HCT116 (cell line): Measurements from ENCODE around the gene AHSP. TPM values are rescaled to one million over a fixed set of nuclear protein-coding genes. Genes with fewer than 3 reads are reported as not detected.

Experiments
- ATAC-seq: fragments of 200-7000 bp; cut with Tn5 transposase; 2 replicates; pipeline ENCODE4 v1.9.1; 2020; ENCODE audit warnings: mild to moderate bottlenecking, moderate library complexity
- BruUV-seq: library from RNA; stranded (reverse); fragments of 400-500 nt; replicated peaks from 2 replicates; lab custom pipeline; 2021; lab: Mats Ljungman, UMichigan
- CTCF ChIA-PET: fragments of 300-600 bp; sonication (Branson Sonifier 250); formaldehyde crosslinking; loops from one replicate; lab custom pipeline; 2021; ENCODE audit warnings: antibody characterized with exemption; lab: Charles Lee
- POLR2A ChIA-PET: fragments of 300-600, 350-600 bp; sonication (Branson Sonifier 250); formaldehyde crosslinking; loops from one replicate; lab custom pipeline; 2021; ENCODE audit warnings: antibody characterized with exemption; lab: Charles Lee
- RAD21 ChIA-PET, 2 experiments: fragments of 300-600 bp; sonication (Branson Sonifier 250); formaldehyde crosslinking; loops; one replicate each; lab custom pipeline; 2023; ENCODE audit warnings: low total read pairs in 2 of 2; ENCODE audit not compliant: uncharacterized antibody in 2 of 2, unreplicated experiment in 2 of 2, low non-redundant PET in 1 of 2; lab: Charles Lee
- DNase-seq: peaks from one replicate; pipeline ENCODE4 v3.0.0-alpha.2; 2010; ENCODE audit warnings: low read depth, low spot score
- H2AFZ ChIP-seq: fragments of 200-600 bp; shearing (Covaris generic), sonication (generic); 2 replicates; pipeline ENCODE4 v1.6.1; 2017; ENCODE audit warnings: low read depth, mixed run types, mixed read lengths, antibody characterized with exemption, low read length; ENCODE audit not compliant: poor library complexity, severe bottlenecking
- H3K27ac ChIP-seq: 2 replicates; pipeline ENCODE4 v1.5.1; 2012; ENCODE audit warnings: low read depth, low read length
- H3K27me3 ChIP-seq: fragments of 200-600 bp; sonication (generic); 2 replicates; pipeline ENCODE4 v1.6.1; 2016; ENCODE audit warnings: mixed run types, low read length, mixed read lengths; ENCODE audit not compliant: insufficient read depth
- H3K36me3 ChIP-seq, 2 experiments: fragments of 200-500 bp in 1 of 2; fragments of 200-600 bp in 1 of 2; sonication (Bioruptor generic) in 1 of 2; sonication (generic) in 1 of 2; 2 replicates each; pipeline versions ENCODE4 v1.5.1 to v1.6.1; 2014 to 2016; ENCODE audit warnings: low read length in 2 of 2, inconsistent platforms in 1 of 2, mixed read lengths in 1 of 2, mixed run types in 1 of 2; ENCODE audit not compliant: insufficient read depth in 2 of 2, control insufficient read depth in 1 of 2
- H3K4me1 ChIP-seq, 2 experiments: fragments of 200-600 bp in 1 of 2; sonication (generic) in 1 of 2; 2 replicates each; pipeline versions ENCODE4 v1.5.1 to v1.6.1; 2012 to 2017; ENCODE audit warnings: low read length in 2 of 2, inconsistent platforms in 1 of 2, mild to moderate bottlenecking in 1 of 2, mixed read lengths in 1 of 2, mixed run types in 1 of 2, moderate library complexity in 1 of 2; ENCODE audit not compliant: insufficient read depth in 2 of 2, control insufficient read depth in 1 of 2
- H3K4me2 ChIP-seq: fragments of 200-600 bp; sonication (generic); 2 replicates; pipeline ENCODE4 v1.6.1; 2017; ENCODE audit warnings: mixed run types, low read length, mixed read lengths
- H3K4me3 ChIP-seq, 2 experiments: fragments of 200-600 bp in 1 of 2; sonication (generic) in 1 of 2; replicated peaks in 1 of 2; 2 replicates each; pipeline ENCODE4 v1.5.1; 2011 to 2016; ENCODE audit warnings: low read length in 2 of 2, control low read depth in 1 of 2, low read depth in 1 of 2, mild to moderate bottlenecking in 1 of 2, mixed read lengths in 1 of 2, mixed run types in 1 of 2
- H3K79me2 ChIP-seq: fragments of 200-600 bp; sonication (generic); 2 replicates; pipeline ENCODE4 v1.6.1; 2017; ENCODE audit warnings: mild to moderate bottlenecking, mixed run types, low read length, moderate library complexity, mixed read lengths; ENCODE audit not compliant: insufficient read depth
- H3K9ac ChIP-seq: fragments of 200-600 bp; sonication (generic); 2 replicates; pipeline ENCODE4 v1.6.1; 2016; ENCODE audit warnings: low read length, mixed read lengths
- H3K9me2 ChIP-seq: fragments of 200-600 bp; sonication (generic), shearing (Covaris generic); 2 replicates; pipeline ENCODE4 v1.6.1; 2017; ENCODE audit warnings: mixed run types, mild to moderate bottlenecking, moderate library complexity; ENCODE audit not compliant: insufficient read depth
- H3K9me3 ChIP-seq, 2 experiments: fragments of 200-500 bp in 1 of 2; fragments of 200-600 bp in 1 of 2; sonication (Bioruptor generic) in 1 of 2; sonication (generic) in 1 of 2; 2 replicates each; pipeline ENCODE4 v1.6.1; 2014 to 2017; ENCODE audit warnings: low read length in 2 of 2, mixed read lengths in 2 of 2, inconsistent platforms in 1 of 2, low read depth in 1 of 2, mild to moderate bottlenecking in 1 of 2, mixed run types in 1 of 2, moderate library complexity in 1 of 2; ENCODE audit not compliant: control insufficient read depth in 1 of 2, insufficient read depth in 1 of 2
- H4K20me1 ChIP-seq: fragments of 200-600 bp; sonication (generic), shearing (Covaris generic); 2 replicates; pipeline ENCODE4 v1.6.1; 2017; ENCODE audit warnings: mixed run types, mild to moderate bottlenecking, moderate library complexity; ENCODE audit not compliant: insufficient read depth
- CEBPB ChIP-seq: IDR thresholded peaks from 2 replicates; pipeline ENCODE4 v1.6.1; 2012; ENCODE audit warnings: low read depth
- EGR1 ChIP-seq: IDR thresholded peaks from 2 replicates; pipeline ENCODE4 v1.6.1; 2012; ENCODE audit warnings: low read depth
- ELF1 ChIP-seq: IDR thresholded peaks from 2 replicates; pipeline ENCODE4 v1.6.1; 2012; ENCODE audit warnings: low read depth, borderline replicate concordance
- EZH2 ChIP-seq: fragments of 200-600 bp; sonication (generic); IDR thresholded peaks from 2 replicates; pipeline ENCODE4 v1.6.1; 2017; ENCODE audit warnings: antibody characterized with exemption, mixed run types
- EZH2phosphoT487 ChIP-seq: fragments of 200-600 bp; IDR thresholded peaks from 2 replicates; pipeline ENCODE4 v1.6.1; 2018; ENCODE audit warnings: antibody characterized with exemption, borderline replicate concordance
- JUND ChIP-seq: IDR thresholded peaks from 2 replicates; pipeline ENCODE4 v1.6.1; 2012
- MAX ChIP-seq: IDR thresholded peaks from 2 replicates; pipeline ENCODE4 v1.6.1; 2012
- POLR2AphosphoS5 ChIP-seq: IDR thresholded peaks from 2 replicates; pipeline ENCODE4 v1.6.1; 2011; ENCODE audit warnings: mild to moderate bottlenecking, low read depth, low read length, moderate library complexity
- RAD21 ChIP-seq: IDR thresholded peaks from 2 replicates; pipeline ENCODE4 v1.6.1; 2012; ENCODE audit warnings: low read depth, mild to moderate bottlenecking
- SIN3A ChIP-seq: IDR thresholded peaks from 2 replicates; pipeline ENCODE4 v1.6.1; 2012; ENCODE audit warnings: low read depth
- SP1 ChIP-seq: IDR thresholded peaks from 2 replicates; pipeline ENCODE4 v1.6.1; 2012; ENCODE audit warnings: low read depth
- SRF ChIP-seq: IDR thresholded peaks from 2 replicates; pipeline ENCODE4 v1.6.1; 2012; ENCODE audit warnings: low read depth
- TCF7L2 ChIP-seq: IDR thresholded peaks from 2 replicates; pipeline ENCODE4 v1.7.0; 2011; ENCODE audit warnings: borderline replicate concordance, inconsistent platforms; ENCODE audit not compliant: insufficient read depth, insufficient read length; ENCODE audit errors: extremely low read depth
- YY1 ChIP-seq: IDR thresholded peaks from 2 replicates; pipeline ENCODE4 v1.6.1; 2011; ENCODE audit warnings: low read length, low read depth, moderate library complexity, mild to moderate bottlenecking; ENCODE audit not compliant: insufficient replicate concordance; ENCODE audit errors: extremely low read depth
- ZFX ChIP-seq: fragments of 450-650 bp; IDR thresholded peaks from 2 replicates; pipeline ENCODE4 v1.6.1; 2017
- ZNF274 ChIP-seq: fragments of 200-500 bp; sonication (Bioruptor generic); IDR thresholded peaks from 2 replicates; pipeline ENCODE4 v1.6.1; 2014; ENCODE audit warnings: mild to moderate bottlenecking, low read depth, low read length, inconsistent platforms
- intact Hi-C: fragments of 100-400 bp; cut with micrococcal nuclease; formaldehyde crosslinking; loops from 2 replicates; pipeline ENCODE4 v1.10.0; 2022
- total RNA-seq: library from RNA; stranded (reverse); gene quantifications from one replicate; pipeline ENCODE4 v1.2.1, GENCODE V29; 2021; ENCODE audit not compliant: unreplicated experiment
- TF ChIP-seq, protein P1 (sequence below): IDR thresholded peaks from 2 replicates; pipeline ENCODE4 v1.6.1; 2012; ENCODE audit warnings: low read depth
- TF ChIP-seq, protein P2 (sequence below), 3 experiments: fragments of 200-600 bp in 1 of 3; sonication (generic) in 1 of 3; IDR thresholded peaks in 2 of 3; conservative IDR thresholded peaks in 1 of 3; 2 replicates each; pipeline ENCODE4 v1.5.1; 2012 to 2017; ENCODE audit warnings: low read depth in 2 of 3, low read length in 2 of 3, antibody characterized with exemption in 1 of 3, borderline replicate concordance in 1 of 3, control low read depth in 1 of 3, mild to moderate bottlenecking in 1 of 3, mixed read lengths in 1 of 3, mixed run types in 1 of 3, moderate library complexity in 1 of 3; ENCODE audit not compliant: insufficient read depth in 1 of 3
- TF ChIP-seq, protein P3 (sequence below): IDR thresholded peaks from 2 replicates; pipeline ENCODE4 v1.6.1; 2011; ENCODE audit warnings: mild to moderate bottlenecking, low read length, moderate library complexity; ENCODE audit not compliant: insufficient replicate concordance; ENCODE audit errors: extremely low read depth
- TF ChIP-seq, protein P4 (sequence below): IDR thresholded peaks from 2 replicates; pipeline ENCODE4 v1.6.1; 2012

The AHSP gene
- total RNA-seq, 1 experiment from 2014 or later: not detected

GRCh38 chr16:31519759-31520431 is 7.8 kb upstream of the AHSP start:
- no peaks in the 10 kb centered on the region for H3K36me3 ChIP-seq
- no peaks in the 10 kb centered on the region for H3K4me1 ChIP-seq
- intact Hi-C loops: no loop called here
- ChIA-PET POLR2A (no interaction called here), CTCF (no interaction called here), RAD21 (no interaction called here)
- H3K9me3 ChIP-seq: no peaks in the 10 kb centered on the region; a peak in 1 of 4 replicates
- no peaks in the 10 kb centered on the region for H3K9me2 ChIP-seq
- no peaks in the 10 kb centered on the region for H3K79me2 ChIP-seq
- H3K9ac ChIP-seq: no peak overlapping the region
- ATAC-seq (no peak), DNase-seq (no peak)
- H3K27me3 ChIP-seq: no peaks in the 10 kb centered on the region
- no peaks in the 10 kb centered on the region for H4K20me1 ChIP-seq
- TF ChIP-seq MAX (no peak), SP1 (no peak), EZH2 (no peak), RAD21 (no peak), YY1 (no peak), POLR2AphosphoS5 (no peak), JUND (no peak), EGR1 (no peak), ELF1 (no peak), SIN3A (no peak), ZFX (no peak), EZH2phosphoT487 (no peak), TCF7L2 (no peak), ZNF274 (no peak), SRF (no peak), CEBPB (no peak)
- TF ChIP-seq, protein P1, sequence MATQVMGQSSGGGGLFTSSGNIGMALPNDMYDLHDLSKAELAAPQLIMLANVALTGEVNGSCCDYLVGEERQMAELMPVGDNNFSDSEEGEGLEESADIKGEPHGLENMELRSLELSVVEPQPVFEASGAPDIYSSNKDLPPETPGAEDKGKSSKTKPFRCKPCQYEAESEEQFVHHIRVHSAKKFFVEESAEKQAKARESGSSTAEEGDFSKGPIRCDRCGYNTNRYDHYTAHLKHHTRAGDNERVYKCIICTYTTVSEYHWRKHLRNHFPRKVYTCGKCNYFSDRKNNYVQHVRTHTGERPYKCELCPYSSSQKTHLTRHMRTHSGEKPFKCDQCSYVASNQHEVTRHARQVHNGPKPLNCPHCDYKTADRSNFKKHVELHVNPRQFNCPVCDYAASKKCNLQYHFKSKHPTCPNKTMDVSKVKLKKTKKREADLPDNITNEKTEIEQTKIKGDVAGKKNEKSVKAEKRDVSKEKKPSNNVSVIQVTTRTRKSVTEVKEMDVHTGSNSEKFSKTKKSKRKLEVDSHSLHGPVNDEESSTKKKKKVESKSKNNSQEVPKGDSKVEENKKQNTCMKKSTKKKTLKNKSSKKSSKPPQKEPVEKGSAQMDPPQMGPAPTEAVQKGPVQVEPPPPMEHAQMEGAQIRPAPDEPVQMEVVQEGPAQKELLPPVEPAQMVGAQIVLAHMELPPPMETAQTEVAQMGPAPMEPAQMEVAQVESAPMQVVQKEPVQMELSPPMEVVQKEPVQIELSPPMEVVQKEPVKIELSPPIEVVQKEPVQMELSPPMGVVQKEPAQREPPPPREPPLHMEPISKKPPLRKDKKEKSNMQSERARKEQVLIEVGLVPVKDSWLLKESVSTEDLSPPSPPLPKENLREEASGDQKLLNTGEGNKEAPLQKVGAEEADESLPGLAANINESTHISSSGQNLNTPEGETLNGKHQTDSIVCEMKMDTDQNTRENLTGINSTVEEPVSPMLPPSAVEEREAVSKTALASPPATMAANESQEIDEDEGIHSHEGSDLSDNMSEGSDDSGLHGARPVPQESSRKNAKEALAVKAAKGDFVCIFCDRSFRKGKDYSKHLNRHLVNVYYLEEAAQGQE: no peak
- TF ChIP-seq, protein P2, sequence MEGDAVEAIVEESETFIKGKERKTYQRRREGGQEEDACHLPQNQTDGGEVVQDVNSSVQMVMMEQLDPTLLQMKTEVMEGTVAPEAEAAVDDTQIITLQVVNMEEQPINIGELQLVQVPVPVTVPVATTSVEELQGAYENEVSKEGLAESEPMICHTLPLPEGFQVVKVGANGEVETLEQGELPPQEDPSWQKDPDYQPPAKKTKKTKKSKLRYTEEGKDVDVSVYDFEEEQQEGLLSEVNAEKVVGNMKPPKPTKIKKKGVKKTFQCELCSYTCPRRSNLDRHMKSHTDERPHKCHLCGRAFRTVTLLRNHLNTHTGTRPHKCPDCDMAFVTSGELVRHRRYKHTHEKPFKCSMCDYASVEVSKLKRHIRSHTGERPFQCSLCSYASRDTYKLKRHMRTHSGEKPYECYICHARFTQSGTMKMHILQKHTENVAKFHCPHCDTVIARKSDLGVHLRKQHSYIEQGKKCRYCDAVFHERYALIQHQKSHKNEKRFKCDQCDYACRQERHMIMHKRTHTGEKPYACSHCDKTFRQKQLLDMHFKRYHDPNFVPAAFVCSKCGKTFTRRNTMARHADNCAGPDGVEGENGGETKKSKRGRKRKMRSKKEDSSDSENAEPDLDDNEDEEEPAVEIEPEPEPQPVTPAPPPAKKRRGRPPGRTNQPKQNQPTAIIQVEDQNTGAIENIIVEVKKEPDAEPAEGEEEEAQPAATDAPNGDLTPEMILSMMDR (IDR thresholded peaks at IDR 0.05 in 2 of 3, conservative IDR thresholded peaks at IDR 0.05 in 1 of 3; ENCODE audit: borderline replicate concordance in 1 of 3, insufficient read depth in 1 of 3, low read depth in 2 of 3, low read length in 2 of 3): no peak
- TF ChIP-seq, protein P3, sequence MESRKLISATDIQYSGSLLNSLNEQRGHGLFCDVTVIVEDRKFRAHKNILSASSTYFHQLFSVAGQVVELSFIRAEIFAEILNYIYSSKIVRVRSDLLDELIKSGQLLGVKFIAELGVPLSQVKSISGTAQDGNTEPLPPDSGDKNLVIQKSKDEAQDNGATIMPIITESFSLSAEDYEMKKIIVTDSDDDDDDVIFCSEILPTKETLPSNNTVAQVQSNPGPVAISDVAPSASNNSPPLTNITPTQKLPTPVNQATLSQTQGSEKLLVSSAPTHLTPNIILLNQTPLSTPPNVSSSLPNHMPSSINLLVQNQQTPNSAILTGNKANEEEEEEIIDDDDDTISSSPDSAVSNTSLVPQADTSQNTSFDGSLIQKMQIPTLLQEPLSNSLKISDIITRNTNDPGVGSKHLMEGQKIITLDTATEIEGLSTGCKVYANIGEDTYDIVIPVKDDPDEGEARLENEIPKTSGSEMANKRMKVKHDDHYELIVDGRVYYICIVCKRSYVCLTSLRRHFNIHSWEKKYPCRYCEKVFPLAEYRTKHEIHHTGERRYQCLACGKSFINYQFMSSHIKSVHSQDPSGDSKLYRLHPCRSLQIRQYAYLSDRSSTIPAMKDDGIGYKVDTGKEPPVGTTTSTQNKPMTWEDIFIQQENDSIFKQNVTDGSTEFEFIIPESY: no peak
- TF ChIP-seq, protein P4, sequence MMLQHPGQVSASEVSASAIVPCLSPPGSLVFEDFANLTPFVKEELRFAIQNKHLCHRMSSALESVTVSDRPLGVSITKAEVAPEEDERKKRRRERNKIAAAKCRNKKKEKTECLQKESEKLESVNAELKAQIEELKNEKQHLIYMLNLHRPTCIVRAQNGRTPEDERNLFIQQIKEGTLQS: no peak
- H3K4me2 ChIP-seq: no peak overlapping the region
- no peak overlapping the region for H3K4me3 ChIP-seq
- no peak overlapping the region for H2AFZ ChIP-seq
- BruUV-seq: no TSS peak
- H3K27ac ChIP-seq: no peak overlapping the region
